ENCODE results near the gene IL12RB1.

DNA sequence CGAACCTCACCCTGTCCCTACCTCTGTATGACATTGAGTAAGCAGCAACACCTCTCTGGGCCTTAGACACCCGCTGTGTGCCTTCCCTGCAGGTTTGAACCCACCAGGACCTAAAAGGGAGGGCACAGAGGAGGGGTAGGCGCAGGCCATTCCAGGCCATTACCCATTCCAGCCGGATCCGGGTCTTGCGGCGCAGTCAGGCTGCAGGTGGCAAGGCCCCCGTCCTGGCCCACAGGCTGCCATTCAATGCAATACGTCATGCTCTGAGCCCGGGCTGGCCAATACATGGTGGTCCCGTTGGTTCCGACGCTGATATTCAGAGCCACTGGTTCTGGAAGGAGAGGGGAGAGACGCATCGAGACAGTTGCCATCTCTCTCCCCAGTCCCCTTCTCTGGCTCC, 17.4 kb downstream of the IL12RB1 start:
- TF ChIP-seq, protein P1, sequence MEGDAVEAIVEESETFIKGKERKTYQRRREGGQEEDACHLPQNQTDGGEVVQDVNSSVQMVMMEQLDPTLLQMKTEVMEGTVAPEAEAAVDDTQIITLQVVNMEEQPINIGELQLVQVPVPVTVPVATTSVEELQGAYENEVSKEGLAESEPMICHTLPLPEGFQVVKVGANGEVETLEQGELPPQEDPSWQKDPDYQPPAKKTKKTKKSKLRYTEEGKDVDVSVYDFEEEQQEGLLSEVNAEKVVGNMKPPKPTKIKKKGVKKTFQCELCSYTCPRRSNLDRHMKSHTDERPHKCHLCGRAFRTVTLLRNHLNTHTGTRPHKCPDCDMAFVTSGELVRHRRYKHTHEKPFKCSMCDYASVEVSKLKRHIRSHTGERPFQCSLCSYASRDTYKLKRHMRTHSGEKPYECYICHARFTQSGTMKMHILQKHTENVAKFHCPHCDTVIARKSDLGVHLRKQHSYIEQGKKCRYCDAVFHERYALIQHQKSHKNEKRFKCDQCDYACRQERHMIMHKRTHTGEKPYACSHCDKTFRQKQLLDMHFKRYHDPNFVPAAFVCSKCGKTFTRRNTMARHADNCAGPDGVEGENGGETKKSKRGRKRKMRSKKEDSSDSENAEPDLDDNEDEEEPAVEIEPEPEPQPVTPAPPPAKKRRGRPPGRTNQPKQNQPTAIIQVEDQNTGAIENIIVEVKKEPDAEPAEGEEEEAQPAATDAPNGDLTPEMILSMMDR (IDR thresholded peaks at IDR 0.05): no peak
- TF ChIP-seq POLR2A (IDR thresholded peaks at IDR 0.05): no peak
